Astrocyte (in vitro differentiated cells and primary cell): ENCODE results near the gene SYT17. TPM values are rescaled to one million over a fixed set of nuclear protein-coding genes. Genes with fewer than 3 reads are reported as not detected.

Source experiments
- DNase-seq: peaks from one replicate; pipeline ENCODE4 v3.0.0-alpha.2; 2010; ENCODE audit warnings: low read depth
- FAIRE-seq: peaks from 2 replicates; lab custom pipeline; 2011; peaks lifted over from hg19 to GRCh38; lab: Jason Lieb, UNC
- H2AFZ ChIP-seq: 2 replicates; pipeline ENCODE4 v1.6.0; 2012; ENCODE audit warnings: low read depth, low read length, inconsistent platforms
- H3K27ac ChIP-seq: 2 replicates; pipeline ENCODE4 v1.5.1; 2011; ENCODE audit warnings: low read depth, low read length, inconsistent platforms
- H3K27me3 ChIP-seq: 2 replicates; pipeline ENCODE4 v1.6.0; 2011; ENCODE audit warnings: low read length, inconsistent platforms; ENCODE audit not compliant: insufficient read depth
- H3K36me3 ChIP-seq: 2 replicates; pipeline ENCODE4 v1.5.1; 2011; ENCODE audit warnings: low read length, inconsistent platforms; ENCODE audit not compliant: insufficient read depth
- H3K4me1 ChIP-seq: 2 replicates; pipeline ENCODE4 v1.5.1; 2011; ENCODE audit warnings: low read length, inconsistent platforms; ENCODE audit not compliant: insufficient read depth
- H3K4me2 ChIP-seq: 2 replicates; pipeline ENCODE4 v1.6.0; 2012; ENCODE audit warnings: low read length, inconsistent platforms
- H3K4me3 ChIP-seq: 2 replicates; pipeline ENCODE4 v1.5.1; 2011; ENCODE audit warnings: low read depth, mild to moderate bottlenecking, low read length, inconsistent platforms; ENCODE audit not compliant: insufficient read depth
- H3K79me2 ChIP-seq: 2 replicates; pipeline ENCODE4 v1.6.0; 2012; ENCODE audit warnings: mild to moderate bottlenecking, low read length, inconsistent platforms; ENCODE audit not compliant: insufficient read depth
- H3K9ac ChIP-seq: 2 replicates; pipeline ENCODE4 v1.6.0; 2012; ENCODE audit warnings: mild to moderate bottlenecking, low read length, inconsistent platforms
- H3K9me3 ChIP-seq: 2 replicates; pipeline ENCODE4 v1.5.1; 2012; ENCODE audit warnings: low read depth, mild to moderate bottlenecking, low read length, inconsistent platforms; ENCODE audit not compliant: insufficient read depth
- H4K20me1 ChIP-seq: 2 replicates; pipeline ENCODE4 v1.6.0; 2012; ENCODE audit warnings: low read length, inconsistent platforms; ENCODE audit not compliant: insufficient read depth
- H3K27ac Mint-ChIP-seq: one replicate; pipeline ENCODE4 v1.8.0; 2021; ENCODE audit warnings: mild to moderate bottlenecking, mixed read lengths; ENCODE audit not compliant: unreplicated experiment
- H3K27me3 Mint-ChIP-seq: one replicate; pipeline ENCODE4 v1.8.0; 2021; ENCODE audit warnings: low read depth, mixed read lengths; ENCODE audit not compliant: unreplicated experiment
- H3K36me3 Mint-ChIP-seq: one replicate; pipeline ENCODE4 v1.8.0; 2021; ENCODE audit warnings: low read depth, mixed read lengths; ENCODE audit not compliant: unreplicated experiment
- H3K4me1 Mint-ChIP-seq: one replicate; pipeline ENCODE4 v1.8.0; 2021; ENCODE audit warnings: low read depth, mixed read lengths; ENCODE audit not compliant: unreplicated experiment
- H3K4me3 Mint-ChIP-seq: one replicate; pipeline ENCODE4 v1.8.0; 2021; ENCODE audit warnings: mild to moderate bottlenecking, moderate library complexity, mixed read lengths; ENCODE audit not compliant: unreplicated experiment
- H3K9me3 Mint-ChIP-seq: one replicate; pipeline ENCODE4 v1.8.0; 2021; ENCODE audit warnings: mild to moderate bottlenecking, mixed read lengths; ENCODE audit not compliant: unreplicated experiment
- CTCF ChIP-seq: IDR thresholded peaks from 2 replicates; pipeline ENCODE4 v1.5.1; 2011; ENCODE audit warnings: low read depth, mild to moderate bottlenecking, inconsistent platforms, low read length, moderate library complexity; ENCODE audit not compliant: insufficient read depth
- EZH2 ChIP-seq: IDR thresholded peaks from 2 replicates; pipeline ENCODE4 v1.6.1; 2012; ENCODE audit warnings: mild to moderate bottlenecking, low read length, inconsistent platforms; ENCODE audit not compliant: insufficient read depth
- total RNA-seq: library from RNA; stranded (reverse); gene quantifications from 2 replicates; pipeline ENCODE4 v1.2.1, GENCODE V29; 2021

Gene SYT17
- total RNA-seq, 1 donor from 2014 or later, result 4.8 TPM

GRCh38 chr16:19119564-19119963 is 48.5 kb upstream of the SYT17 start:
- H3K4me2 ChIP-seq, result peak overlapping the region; percentile 96
- Mint-ChIP-seq H3K27ac (peak overlapping the region; percentile 89), H3K4me1 (peaks cover 32% of the 10 kb centered on the region), H3K36me3 (peaks cover 14% of the 10 kb centered on the region), H3K9me3 (peaks cover 2% of the 10 kb centered on the region), H3K4me3 (no peak overlapping the region), H3K27me3 (no peaks in the 10 kb centered on the region)
- TF ChIP-seq EZH2, result no peak
- TF ChIP-seq CTCF, result no peak
- H3K9me3 ChIP-seq, result no peaks in the 10 kb centered on the region
- H3K27me3 ChIP-seq, result no peaks in the 10 kb centered on the region
- H3K27ac ChIP-seq, result peak overlapping the region; percentile 95
- no peaks in the 10 kb centered on the region for H3K36me3 ChIP-seq
- peaks cover 44% of the 10 kb centered on the region for H3K4me1 ChIP-seq
- peaks cover 47% of the 10 kb centered on the region for H4K20me1 ChIP-seq
- peak; percentile 81 for DNase-seq
- H3K4me3 ChIP-seq, result peak overlapping the region; percentile 67
- FAIRE-seq, result no peak
- peaks cover 60% of the 10 kb centered on the region for H3K79me2 ChIP-seq
- no peak overlapping the region for H2AFZ ChIP-seq
- H3K9ac ChIP-seq, result peak overlapping the region; percentile 91

- Histone ChIP-seq H3K27me3 (no peaks in the 10 kb centered on the region), H3K4me2 (no peak overlapping the region), H3K36me3 (no peaks in the 10 kb centered on the region), H3K9ac (no peak overlapping the region), H3K4me1 (peaks cover 12% of the 10 kb centered on the region), H3K4me3 (no peak overlapping the region), H3K9me3 (no peaks in the 10 kb centered on the region), H3K79me2 (peaks cover 25% of the 10 kb centered on the region), H4K20me1 (peaks cover 16% of the 10 kb centered on the region), H2AFZ (no peak overlapping the region), H3K27ac (no peak overlapping the region)
- peaks cover 4% of the 10 kb centered on the region for H3K9me3 Mint-ChIP-seq
- no peaks in the 10 kb centered on the region for H3K27me3 Mint-ChIP-seq
- H3K36me3 Mint-ChIP-seq, result peaks cover 10% of the 10 kb centered on the region
- peaks cover 19% of the 10 kb centered on the region for H3K4me1 Mint-ChIP-seq
- H3K4me3 Mint-ChIP-seq, result no peak overlapping the region
- FAIRE-seq, result no peak
- DNase-seq, result no peak
- H3K27ac Mint-ChIP-seq, result no peak overlapping the region
- TF ChIP-seq EZH2 (no peak), CTCF (no peak)
Observed at GRCh38 chr16:19123535-19124178, 44.4 kb upstream of the SYT17 start.

- FAIRE-seq, result no peak
- H3K27me3 Mint-ChIP-seq, result no peaks in the 10 kb centered on the region
- TF ChIP-seq CTCF (no peak), EZH2 (no peak)
- Histone ChIP-seq H3K4me1 (peaks cover 11% of the 10 kb centered on the region), H3K4me3 (no peak overlapping the region), H4K20me1 (peaks cover 7% of the 10 kb centered on the region), H3K9ac (no peak overlapping the region), H3K79me2 (peaks cover 5% of the 10 kb centered on the region), H3K36me3 (no peaks in the 10 kb centered on the region), H3K27ac (no peak overlapping the region), H3K4me2 (no peak overlapping the region), H3K27me3 (no peaks in the 10 kb centered on the region), H2AFZ (no peak overlapping the region), H3K9me3 (no peaks in the 10 kb centered on the region)
- H3K9me3 Mint-ChIP-seq, result peaks cover 6% of the 10 kb centered on the region
- no peak overlapping the region for H3K27ac Mint-ChIP-seq
- peaks cover 15% of the 10 kb centered on the region for H3K4me1 Mint-ChIP-seq
- no peak overlapping the region for H3K4me3 Mint-ChIP-seq
- no peak for DNase-seq
- peaks cover 8% of the 10 kb centered on the region for H3K36me3 Mint-ChIP-seq
Observed at GRCh38 chr16:19126300-19126699, 41.7 kb upstream of the SYT17 start.
